T-helper 2 cell treated with Interferon-gamma antibody and Interleukin-4, amounts not matched to agents 5 μg/mL and 100 μg/mL, for 36 hours (primary cell): ENCODE data around the gene IKBKE.
A peak's percentile ranks its signal among the peaks of the same experiment; 100 is the strongest.

Experiments used
- DNase-seq: peaks from one replicate; pipeline ENCODE4 v3.0.0; 2021; ENCODE audit warnings: low spot score
- H3K27ac Mint-ChIP-seq: one replicate; pipeline ENCODE4 v1.8.0; 2021; ENCODE audit warnings: mild to moderate bottlenecking, mixed read lengths
- H3K27me3 Mint-ChIP-seq: one replicate; pipeline ENCODE4 v1.8.0; 2021; ENCODE audit warnings: low read depth, mixed read lengths
- H3K36me3 Mint-ChIP-seq: one replicate; pipeline ENCODE4 v1.8.0; 2021; ENCODE audit warnings: low read depth, mixed read lengths
- H3K4me1 Mint-ChIP-seq: one replicate; pipeline ENCODE4 v1.8.0; 2021; ENCODE audit warnings: low read depth, mixed read lengths
- H3K4me3 Mint-ChIP-seq: one replicate; pipeline ENCODE4 v1.8.0; 2022; ENCODE audit warnings: mild to moderate bottlenecking, moderate library complexity, mixed read lengths
- H3K9me3 Mint-ChIP-seq: one replicate; pipeline ENCODE4 v1.8.0; 2021; ENCODE audit warnings: mixed read lengths

Gene IKBKE

GRCh38 chr1:206446688-206447421 is 23.4 kb upstream of the IKBKE start:
- Mint-ChIP-seq H3K27ac (no peak overlapping the region), H3K4me3 (no peak overlapping the region), H3K9me3 (no peaks in the 10 kb centered on the region), H3K4me1 (peaks cover 1% of the 10 kb centered on the region), H3K36me3 (peaks cover 37% of the 10 kb centered on the region), H3K27me3 (no peaks in the 10 kb centered on the region)
- no peak for DNase-seq

GRCh38 chr1:206447422-206447765 is 22.9 kb upstream of the IKBKE start:
- peaks cover 1% of the 10 kb centered on the region for H3K4me1 Mint-ChIP-seq
- no peak for DNase-seq
- H3K27ac Mint-ChIP-seq, result peak overlapping the region; percentile 26
- H3K9me3 Mint-ChIP-seq, result no peaks in the 10 kb centered on the region
- H3K4me3 Mint-ChIP-seq, result no peak overlapping the region
- H3K36me3 Mint-ChIP-seq, result peaks cover 37% of the 10 kb centered on the region
- H3K27me3 Mint-ChIP-seq, result no peaks in the 10 kb centered on the region

GRCh38 chr1:206447792-206448191 is 22.5 kb upstream of the IKBKE start:
- no peak overlapping the region for H3K27ac Mint-ChIP-seq
- peaks cover 37% of the 10 kb centered on the region for H3K36me3 Mint-ChIP-seq
- H3K4me3 Mint-ChIP-seq, result no peak overlapping the region
- peaks cover 1% of the 10 kb centered on the region for H3K4me1 Mint-ChIP-seq
- DNase-seq, result no peak
- H3K27me3 Mint-ChIP-seq, result no peaks in the 10 kb centered on the region
- H3K9me3 Mint-ChIP-seq, result no peaks in the 10 kb centered on the region

GRCh38 chr1:206448471-206448870 is 21.8 kb upstream of the IKBKE start:
- no peak for DNase-seq
- Mint-ChIP-seq H3K27ac (no peak overlapping the region), H3K27me3 (no peaks in the 10 kb centered on the region), H3K9me3 (no peaks in the 10 kb centered on the region), H3K4me3 (no peak overlapping the region), H3K4me1 (peaks cover 1% of the 10 kb centered on the region), H3K36me3 (peaks cover 37% of the 10 kb centered on the region)

- H3K36me3 Mint-ChIP-seq, result peaks cover 42% of the 10 kb centered on the region
- no peaks in the 10 kb centered on the region for H3K9me3 Mint-ChIP-seq
- no peak overlapping the region for H3K27ac Mint-ChIP-seq
These were observed 20.7 kb upstream of the IKBKE start for GRCh38 chr1:206449565-206449964.

GRCh38 chr1:206450281-206450680 is 20.0 kb upstream of the IKBKE start:
- H3K4me3 Mint-ChIP-seq, result no peak overlapping the region
- H3K36me3 Mint-ChIP-seq, result peaks cover 43% of the 10 kb centered on the region
- DNase-seq, result no peak
- H3K9me3 Mint-ChIP-seq, result no peaks in the 10 kb centered on the region
- peaks cover 1% of the 10 kb centered on the region for H3K4me1 Mint-ChIP-seq
- H3K27me3 Mint-ChIP-seq, result no peaks in the 10 kb centered on the region
- no peak overlapping the region for H3K27ac Mint-ChIP-seq

More at GRCh38 chr1:206449565-206449964, 20.7 kb upstream of the IKBKE start:
- H3K4me1 Mint-ChIP-seq, result peaks cover 1% of the 10 kb centered on the region
- no peak overlapping the region for H3K4me3 Mint-ChIP-seq
- no peaks in the 10 kb centered on the region for H3K27me3 Mint-ChIP-seq
- DNase-seq, result no peak

GRCh38 chr1:206451134-206451686 is 19.1 kb upstream of the IKBKE start:
- DNase-seq, result no peak
- Mint-ChIP-seq H3K27ac (no peak overlapping the region), H3K4me1 (peaks cover 2% of the 10 kb centered on the region), H3K36me3 (peaks cover 40% of the 10 kb centered on the region), H3K4me3 (no peak overlapping the region), H3K27me3 (no peaks in the 10 kb centered on the region), H3K9me3 (no peaks in the 10 kb centered on the region)

GRCh38 chr1:206453111-206453510 is 17.2 kb upstream of the IKBKE start:
- no peak overlapping the region for H3K27ac Mint-ChIP-seq
- no peak overlapping the region for H3K4me3 Mint-ChIP-seq
- H3K4me1 Mint-ChIP-seq, result peaks cover 10% of the 10 kb centered on the region
- no peak for DNase-seq
- peaks cover 33% of the 10 kb centered on the region for H3K36me3 Mint-ChIP-seq
- H3K27me3 Mint-ChIP-seq, result no peaks in the 10 kb centered on the region
- no peaks in the 10 kb centered on the region for H3K9me3 Mint-ChIP-seq

- DNase-seq, result no peak
- no peak overlapping the region for H3K27ac Mint-ChIP-seq
- no peaks in the 10 kb centered on the region for H3K27me3 Mint-ChIP-seq
- H3K9me3 Mint-ChIP-seq, result no peaks in the 10 kb centered on the region
- no peak overlapping the region for H3K4me3 Mint-ChIP-seq
- H3K36me3 Mint-ChIP-seq, result peaks cover 22% of the 10 kb centered on the region
- peaks cover 8% of the 10 kb centered on the region for H3K4me1 Mint-ChIP-seq
These were observed 15.0 kb upstream of the IKBKE start for GRCh38 chr1:206455289-206455665.

- no peak for DNase-seq
- no peak overlapping the region for H3K27ac Mint-ChIP-seq
- no peak overlapping the region for H3K4me3 Mint-ChIP-seq
These were observed 14.5 kb upstream of the IKBKE start for GRCh38 chr1:206455666-206456344.

GRCh38 chr1:206456577-206457370 is 13.5 kb upstream of the IKBKE start:
- H3K27me3 Mint-ChIP-seq, result no peaks in the 10 kb centered on the region
- H3K9me3 Mint-ChIP-seq, result no peaks in the 10 kb centered on the region
- H3K4me3 Mint-ChIP-seq, result no peak overlapping the region
- peaks cover 8% of the 10 kb centered on the region for H3K4me1 Mint-ChIP-seq
- peak overlapping the region; percentile 24 for H3K27ac Mint-ChIP-seq
- peaks cover 17% of the 10 kb centered on the region for H3K36me3 Mint-ChIP-seq
- no peak for DNase-seq

More at GRCh38 chr1:206455666-206456344, 14.5 kb upstream of the IKBKE start:
- Mint-ChIP-seq H3K27me3 (no peaks in the 10 kb centered on the region), H3K36me3 (peaks cover 22% of the 10 kb centered on the region), H3K9me3 (no peaks in the 10 kb centered on the region), H3K4me1 (peaks cover 8% of the 10 kb centered on the region)

- Mint-ChIP-seq H3K4me1 (peaks cover 10% of the 10 kb centered on the region), H3K27me3 (no peaks in the 10 kb centered on the region), H3K36me3 (peaks cover 14% of the 10 kb centered on the region), H3K4me3 (no peak overlapping the region), H3K27ac (no peak overlapping the region), H3K9me3 (no peaks in the 10 kb centered on the region)
- DNase-seq, result no peak
These were observed 12.7 kb upstream of the IKBKE start for GRCh38 chr1:206457408-206458120.

- H3K27me3 Mint-ChIP-seq, result no peaks in the 10 kb centered on the region
- no peaks in the 10 kb centered on the region for H3K9me3 Mint-ChIP-seq
- peaks cover 22% of the 10 kb centered on the region for H3K4me1 Mint-ChIP-seq
- H3K4me3 Mint-ChIP-seq, result no peak overlapping the region
- peaks cover 16% of the 10 kb centered on the region for H3K36me3 Mint-ChIP-seq
- no peak overlapping the region for H3K27ac Mint-ChIP-seq
- DNase-seq, result no peak
These were observed 10.6 kb upstream of the IKBKE start for GRCh38 chr1:206459703-206460102.
